ENCODE results near the gene CDK2AP2. TPM values are rescaled to one million over a fixed set of nuclear protein-coding genes. Genes with fewer than 3 reads are reported as not detected.

CDK2AP2 gene
- total RNA-seq, 4 donors from 2014 or later = 29.1 to 69.3 (median 53.9) TPM

- Histone ChIP-seq H3K4me1 (peaks cover 0 to 55% (median 19%) of the 10 kb centered on the region in 3 donors), H3K27me3 (no peaks in the 10 kb centered on the region), H3K36me3 (peaks cover 0 to 4% of the 10 kb centered on the region in 2 donors), H3K4me3 (peak overlapping the region; percentile 44 to 61), H3K9me3 (no peaks in the 10 kb centered on the region), H3K27ac (peak overlapping the region; percentile 68 to 95 (median 91))
- TF ChIP-seq CTCF (IDR thresholded peaks at IDR 0.05) (peak in 1 of 4 experiments; percentile 13), EP300 (IDR thresholded peaks at IDR 0.05) (no peak)
- WGBS, 2 donors (ENCODE audit: low coverage in 1 of 2) = 0% methylated on average over 5 of the region's 56 CpGs; no CpG with 5 or more reads in 1 of the 2 donors
- ATAC-seq = peak; percentile 63
These were observed 43.4 kb downstream of the CDK2AP2 start for GRCh38 chr11:67464411-67465188.

DNA sequence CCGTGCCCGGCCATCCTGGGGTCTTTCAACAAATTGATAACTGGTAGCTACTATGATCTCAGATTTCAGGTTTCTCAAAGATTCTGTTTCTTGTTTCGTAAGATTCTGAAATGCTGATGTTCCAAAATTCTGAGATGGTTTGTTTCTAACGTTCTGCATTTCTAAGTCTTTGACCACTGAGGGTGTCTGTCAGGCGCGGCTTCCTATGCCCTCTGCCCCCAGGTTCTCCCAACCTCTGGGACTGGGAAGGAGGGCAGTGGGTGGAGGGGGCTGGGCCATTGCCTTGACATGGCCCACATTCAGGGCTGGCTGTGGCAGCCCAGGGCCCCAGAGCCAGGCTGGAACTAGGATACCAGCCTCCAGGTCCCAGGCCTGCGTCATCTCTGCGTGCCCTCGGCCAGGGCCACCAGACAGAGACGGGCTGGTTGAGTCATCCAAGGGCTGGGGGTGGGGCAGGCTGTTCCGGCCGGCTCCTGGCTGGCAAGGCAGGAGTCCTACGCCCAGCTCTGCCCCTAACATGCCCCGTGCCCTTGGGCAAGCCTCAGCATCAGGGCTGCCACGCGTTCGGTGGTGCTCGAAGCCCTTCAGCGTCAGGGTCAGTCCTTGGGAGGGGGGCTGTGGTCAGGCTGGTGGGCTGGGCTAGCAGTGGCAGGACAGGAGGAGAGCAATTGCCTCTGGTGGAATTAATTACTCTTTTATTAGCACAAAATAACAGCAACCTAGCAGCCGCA, 44.1 kb downstream of the CDK2AP2 start:
- Histone ChIP-seq H3K4me3 (peak overlapping the region; percentile 44 to 61), H3K36me3 (peaks cover 0 to 4% of the 10 kb centered on the region in 2 donors), H3K27me3 (no peaks in the 10 kb centered on the region), H3K9me3 (no peaks in the 10 kb centered on the region), H3K27ac (peak overlapping the region; percentile 34 to 95 (median 91)), H3K4me1 (peaks cover 0 to 52% (median 19%) of the 10 kb centered on the region in 3 donors)
- peak; percentile 56 for ATAC-seq
- TF ChIP-seq POLR2AphosphoS5 (IDR thresholded peaks at IDR 0.05) = peak; percentile 32
- TF ChIP-seq POLR2A (IDR thresholded peaks at IDR 0.05) = no peak
- WGBS, 2 donors (ENCODE audit: low coverage in 1 of 2) = 85% methylated on average over 6 of the region's 20 CpGs; no CpG with 5 or more reads in 1 of the 2 donors

GRCh38 chr11:67463186-67463585, 44.8 kb downstream of the CDK2AP2 start:
- TF ChIP-seq CTCF (IDR thresholded peaks at IDR 0.05) = no peak
- TF ChIP-seq EP300 (IDR thresholded peaks at IDR 0.05) = no peak
- no peak for TF ChIP-seq POLR2AphosphoS5 (IDR thresholded peaks at IDR 0.05)
- no peak for TF ChIP-seq POLR2A (IDR thresholded peaks at IDR 0.05)
- H3K36me3 ChIP-seq = peaks cover 0 to 4% of the 10 kb centered on the region in 2 donors
- no peaks in the 10 kb centered on the region for H3K9me3 ChIP-seq
- no peak overlapping the region for H3K4me3 ChIP-seq
- peak overlapping the region in 2 of 4 donors; percentile 90 to 92 for H3K27ac ChIP-seq
- H3K27me3 ChIP-seq = no peaks in the 10 kb centered on the region
- peaks cover 0 to 46% (median 16%) of the 10 kb centered on the region in 3 donors for H3K4me1 ChIP-seq
- WGBS, 2 donors (ENCODE audit: low coverage in 1 of 2) = 83 to 97% methylated on average over 4 to 5 of the region's 10 CpGs
- ATAC-seq = no peak

DNA sequence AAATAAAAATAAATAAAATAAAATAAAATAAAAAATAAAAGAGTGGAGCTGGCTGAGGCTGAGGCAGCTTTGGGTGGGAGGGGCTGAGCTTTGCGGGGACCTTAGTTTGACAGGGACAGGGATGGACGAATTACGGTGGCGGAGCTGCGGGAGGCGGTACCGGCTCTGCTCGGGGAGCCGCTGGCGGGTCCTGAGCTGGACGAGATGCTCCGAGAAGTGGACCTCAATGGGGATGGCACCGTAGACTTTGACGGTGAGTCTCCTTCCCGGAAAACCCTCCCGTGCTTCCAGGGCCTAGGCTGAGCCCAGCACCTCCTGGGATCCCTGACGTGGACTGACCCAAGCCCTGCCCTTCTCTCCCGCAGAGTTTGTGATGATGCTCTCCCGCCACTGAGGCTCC, 49.7 kb downstream of the CDK2AP2 start:
- Histone ChIP-seq H3K4me1 (no peaks in the 10 kb centered on the region), H3K9me3 (no peaks in the 10 kb centered on the region), H3K27me3 (no peaks in the 10 kb centered on the region), H3K27ac (no peak overlapping the region), H3K4me3 (no peak overlapping the region), H3K36me3 (no peaks in the 10 kb centered on the region)
- WGBS, 2 donors (ENCODE audit: low coverage in 1 of 2) = 75 to 84% methylated on average over 8 to 16 of the region's 19 CpGs
- TF ChIP-seq EP300 (IDR thresholded peaks at IDR 0.05) = no peak
- no peak for TF ChIP-seq POLR2A (IDR thresholded peaks at IDR 0.05)
- no peak for TF ChIP-seq CTCF (IDR thresholded peaks at IDR 0.05)
- no peak for TF ChIP-seq POLR2AphosphoS5 (IDR thresholded peaks at IDR 0.05)
- no peak for ATAC-seq

DNA sequence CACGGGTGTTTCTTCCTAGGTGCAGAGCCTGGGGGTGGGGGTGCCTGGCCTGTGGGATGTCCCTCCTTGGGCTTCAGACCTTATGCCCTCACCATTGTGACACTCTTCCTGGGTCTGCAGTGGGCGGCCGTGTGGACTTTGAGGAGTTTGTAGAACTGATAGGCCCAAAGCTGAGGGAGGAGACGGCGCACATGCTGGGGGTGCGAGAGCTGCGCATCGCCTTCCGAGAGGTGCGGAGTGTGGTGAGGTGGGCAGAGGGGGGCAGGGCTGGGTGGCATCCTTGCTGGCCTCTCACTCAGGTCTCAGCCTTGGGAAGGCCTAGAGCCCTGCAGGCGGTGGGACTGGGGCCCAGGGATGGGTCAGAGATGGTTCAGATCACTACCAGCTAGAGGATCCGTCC, 50.5 kb downstream of the CDK2AP2 start:
- H3K27ac ChIP-seq = no peak overlapping the region
- WGBS, 2 donors (ENCODE audit: low coverage in 1 of 2) = 78% methylated on average over 3 of the region's 12 CpGs; no CpG with 5 or more reads in 1 of the 2 donors
- TF ChIP-seq CTCF (IDR thresholded peaks at IDR 0.05) = no peak
- TF ChIP-seq POLR2A (IDR thresholded peaks at IDR 0.05) = no peak
- no peak for TF ChIP-seq EP300 (IDR thresholded peaks at IDR 0.05)
- no peak for TF ChIP-seq POLR2AphosphoS5 (IDR thresholded peaks at IDR 0.05)
- H3K27me3 ChIP-seq = no peaks in the 10 kb centered on the region
- no peaks in the 10 kb centered on the region for H3K4me1 ChIP-seq
- H3K36me3 ChIP-seq = no peaks in the 10 kb centered on the region
- no peaks in the 10 kb centered on the region for H3K9me3 ChIP-seq
- H3K4me3 ChIP-seq = no peak overlapping the region
- ATAC-seq = no peak
